GM19023 (cell line): ENCODE results near the gene RYR3.

Source experiments
- ATAC-seq: cut with Tn5 transposase; IDR thresholded peaks from one replicate; pipeline ENCODE4 v1.9.1; 2021; ENCODE audit warnings: mild to moderate bottlenecking, moderate library complexity; ENCODE audit not compliant: unreplicated experiment

RYR3 gene

GRCh38 chr15:33693166-33693800 lies 382.5 kb downstream of the RYR3 start:
- no peak for ATAC-seq

DNA sequence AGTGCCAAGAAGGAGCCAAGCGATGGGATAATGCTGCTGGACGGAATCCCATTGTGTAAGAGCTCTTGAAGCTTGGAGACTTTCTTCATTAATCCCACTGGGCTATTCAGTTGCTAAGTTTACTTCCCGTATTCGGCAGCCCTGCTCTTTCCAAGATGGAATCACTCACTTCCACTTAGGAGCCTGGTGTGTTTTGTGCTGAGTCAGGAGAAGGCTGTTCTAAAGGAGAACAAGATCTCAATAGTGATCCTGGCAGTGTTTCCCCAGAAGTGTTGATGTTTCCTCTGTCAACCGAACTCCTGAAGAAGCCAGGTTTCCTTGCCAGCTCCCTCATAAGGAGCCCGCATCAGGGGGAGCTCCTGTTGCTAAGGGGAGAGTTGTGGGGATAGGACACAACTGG lies 387.4 kb downstream of the RYR3 start:
- ATAC-seq = no peak

DNA sequence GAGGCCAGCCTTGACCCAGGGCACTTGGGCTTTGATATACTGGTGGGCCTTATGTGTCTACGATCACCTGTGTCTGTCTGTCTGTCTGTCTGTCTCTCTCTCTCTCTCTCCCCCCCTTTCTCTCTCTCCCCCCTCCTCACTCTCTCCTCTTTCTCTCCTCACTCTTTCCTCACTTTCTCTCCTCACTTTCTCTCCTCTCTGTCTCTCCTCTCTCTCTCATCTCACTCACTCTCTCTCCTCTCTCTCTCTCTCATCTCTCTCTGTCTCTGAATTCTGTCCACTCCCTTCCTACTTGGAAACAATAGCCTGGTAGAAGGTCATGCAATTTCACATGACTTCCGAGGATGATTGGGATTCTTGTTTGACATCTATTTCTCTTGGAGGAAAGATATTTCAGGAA lies 388.4 kb downstream of the RYR3 start:
- ATAC-seq = no peak

GRCh38 chr15:33699691-33700447 lies 389.1 kb downstream of the RYR3 start:
- no peak for ATAC-seq

GRCh38 chr15:33700695-33701303 lies 390.0 kb downstream of the RYR3 start:
- peak; percentile 91 for ATAC-seq

- ATAC-seq = no peak
These were observed 390.5 kb downstream of the RYR3 start for GRCh38 chr15:33701304-33701696.

DNA sequence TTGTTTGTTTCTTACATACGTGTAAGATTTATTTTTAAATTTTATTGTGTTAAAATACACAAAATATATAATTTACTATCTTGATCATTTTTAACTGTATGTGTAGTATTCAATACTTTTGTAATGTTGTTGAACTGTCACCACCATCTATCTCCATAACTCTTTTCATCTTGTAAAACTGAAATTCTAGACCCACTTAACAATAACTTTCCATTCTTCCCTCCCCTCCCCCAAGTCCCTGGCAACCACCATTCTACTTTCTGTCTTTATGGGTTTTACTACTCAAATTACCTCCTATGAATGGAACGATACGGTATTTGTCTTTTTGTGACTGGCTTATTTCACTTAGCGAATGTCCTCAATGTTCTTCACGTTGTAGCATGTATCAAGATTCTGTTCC lies 395.4 kb downstream of the RYR3 start:
- no peak for ATAC-seq

GRCh38 chr15:33710748-33711147 lies 400.0 kb downstream of the RYR3 start:
- no peak for ATAC-seq

- ATAC-seq = no peak
These were observed 405.3 kb downstream of the RYR3 start for GRCh38 chr15:33716025-33716424.

DNA sequence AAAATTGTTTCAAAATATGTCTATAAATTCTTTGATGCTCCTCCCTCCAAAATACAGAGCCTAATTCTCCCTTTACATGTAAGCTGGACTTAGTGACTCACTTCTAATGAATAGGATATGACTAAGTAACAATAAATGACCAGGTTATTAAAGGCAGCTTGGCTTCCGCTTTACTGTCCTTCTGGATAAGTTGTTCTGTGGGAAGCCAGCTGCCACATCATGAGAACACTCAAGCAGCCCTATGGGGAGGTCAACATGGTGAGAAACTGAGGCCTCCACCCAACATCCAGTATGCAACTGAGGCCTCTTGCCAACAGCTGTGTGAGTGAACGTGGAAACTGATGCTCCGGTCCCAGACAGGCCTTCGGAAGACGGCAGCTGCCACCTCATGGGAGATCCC lies 410.2 kb downstream of the RYR3 start:
- ATAC-seq = no peak

GRCh38 chr15:33722005-33722672 lies 411.4 kb downstream of the RYR3 start:
- ATAC-seq = peak; percentile 85

DNA sequence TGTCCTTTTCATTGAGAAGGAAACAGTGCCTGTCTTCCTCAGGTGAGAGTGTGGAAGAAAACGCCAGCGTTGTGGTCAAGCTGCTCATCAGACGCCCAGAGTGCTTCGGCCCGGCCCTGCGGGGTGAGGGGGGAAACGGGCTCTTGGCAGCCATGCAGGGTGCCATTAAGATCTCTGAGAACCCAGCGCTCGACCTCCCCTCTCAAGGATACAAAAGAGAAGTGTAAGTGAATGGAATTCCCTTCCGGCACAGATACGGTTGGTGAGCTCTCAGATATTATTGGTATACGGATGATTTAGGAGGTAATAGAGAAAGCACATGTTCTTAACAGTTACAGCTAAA lies 411.9 kb downstream of the RYR3 start:
- no peak for ATAC-seq

DNA sequence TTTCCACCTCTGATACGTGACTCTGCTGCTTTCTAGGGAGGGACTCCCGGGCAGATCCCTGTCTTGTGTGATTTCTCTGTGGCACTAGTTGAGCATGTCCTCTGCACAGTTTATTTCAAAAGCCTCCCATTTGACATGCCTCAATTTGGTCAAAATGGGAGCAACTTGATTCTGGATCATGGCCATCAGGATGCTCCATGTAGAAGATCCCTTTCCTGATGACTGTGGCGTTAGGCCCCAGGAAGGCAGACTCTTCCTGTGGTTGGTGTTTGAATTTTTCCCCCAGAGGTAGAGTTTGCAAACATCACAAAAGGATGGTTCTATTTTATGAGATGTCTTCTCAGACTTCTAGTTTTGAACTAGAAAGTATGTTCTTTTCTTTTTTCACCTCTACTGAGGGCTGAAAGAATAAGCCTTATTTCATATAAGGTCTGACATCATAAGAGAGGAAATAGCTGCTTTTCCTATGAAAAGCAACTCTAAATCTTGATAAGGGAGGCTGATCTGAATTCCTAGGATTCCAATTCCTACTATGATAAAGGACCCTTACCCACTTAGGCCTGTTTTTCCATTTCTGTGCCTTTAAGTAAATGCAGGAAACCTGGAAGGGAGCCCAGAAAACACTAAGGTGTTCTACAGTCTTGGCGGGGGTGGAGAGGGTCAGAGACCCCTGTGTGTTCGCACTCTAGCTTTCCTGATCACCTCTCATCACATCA lies 413.7 kb downstream of the RYR3 start:
- ATAC-seq = no peak

DNA sequence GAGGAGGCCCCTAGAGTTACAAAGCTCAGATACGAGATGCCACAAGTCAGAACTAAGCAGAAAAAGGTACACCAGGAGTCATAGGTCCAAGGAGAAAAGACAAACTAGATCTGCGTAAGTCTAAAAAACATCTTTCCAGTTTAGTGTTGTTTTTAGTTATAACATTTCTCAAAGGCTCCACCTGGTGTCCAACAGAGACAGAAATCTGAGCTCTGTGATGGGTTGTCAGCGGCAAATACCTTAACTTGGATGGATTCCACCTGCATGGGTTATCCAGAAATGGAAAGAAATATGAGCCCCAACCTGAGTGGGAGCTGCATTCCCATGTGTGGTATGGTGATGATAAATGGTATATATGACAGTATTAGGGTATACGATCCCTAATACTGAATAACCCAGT lies 418.9 kb downstream of the RYR3 start:
- ATAC-seq = no peak

DNA sequence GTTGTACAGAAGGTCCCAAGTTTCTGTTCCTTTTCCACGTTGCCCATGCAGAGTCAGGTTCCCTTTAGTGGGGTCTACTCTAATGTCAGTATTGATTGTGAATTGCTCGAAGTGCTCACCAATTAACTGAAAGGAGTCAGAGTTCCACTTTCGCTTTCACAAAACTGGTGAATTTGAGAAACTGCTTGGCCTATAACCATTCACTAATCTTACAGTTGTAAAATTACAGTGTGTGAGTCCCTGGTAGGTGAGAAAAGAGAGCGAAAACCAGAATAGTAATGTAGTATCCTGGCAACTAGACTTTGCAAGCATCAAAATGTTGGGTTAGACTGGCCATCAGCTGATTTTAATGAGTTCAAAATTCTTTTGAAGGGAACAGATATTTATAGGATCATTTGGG lies 420.0 kb downstream of the RYR3 start:
- ATAC-seq = no peak

DNA sequence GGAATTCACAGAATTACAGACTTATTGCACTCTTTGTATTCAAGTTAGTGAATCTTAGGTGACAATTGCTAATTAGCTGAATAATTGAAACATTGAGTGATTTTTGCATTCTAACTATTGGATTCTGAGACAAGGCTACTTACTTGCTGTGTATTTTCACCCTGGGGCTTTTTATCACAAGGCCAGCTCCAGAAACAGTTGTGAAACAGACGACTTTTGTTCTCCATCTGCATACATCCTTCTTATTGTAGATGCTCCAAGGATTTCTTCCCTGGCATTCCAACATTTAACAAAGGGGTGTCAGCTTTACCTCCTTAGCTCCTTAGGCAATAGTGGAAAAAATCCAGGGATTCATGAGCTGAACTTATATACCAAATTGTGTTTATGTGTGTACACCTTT lies 424.4 kb downstream of the RYR3 start:
- no peak for ATAC-seq

- peak; percentile 63 for ATAC-seq
These were observed 425.0 kb downstream of the RYR3 start for GRCh38 chr15:33735637-33736247.

GRCh38 chr15:33737687-33738601 lies 427.2 kb downstream of the RYR3 start:
- ATAC-seq = no peak

DNA sequence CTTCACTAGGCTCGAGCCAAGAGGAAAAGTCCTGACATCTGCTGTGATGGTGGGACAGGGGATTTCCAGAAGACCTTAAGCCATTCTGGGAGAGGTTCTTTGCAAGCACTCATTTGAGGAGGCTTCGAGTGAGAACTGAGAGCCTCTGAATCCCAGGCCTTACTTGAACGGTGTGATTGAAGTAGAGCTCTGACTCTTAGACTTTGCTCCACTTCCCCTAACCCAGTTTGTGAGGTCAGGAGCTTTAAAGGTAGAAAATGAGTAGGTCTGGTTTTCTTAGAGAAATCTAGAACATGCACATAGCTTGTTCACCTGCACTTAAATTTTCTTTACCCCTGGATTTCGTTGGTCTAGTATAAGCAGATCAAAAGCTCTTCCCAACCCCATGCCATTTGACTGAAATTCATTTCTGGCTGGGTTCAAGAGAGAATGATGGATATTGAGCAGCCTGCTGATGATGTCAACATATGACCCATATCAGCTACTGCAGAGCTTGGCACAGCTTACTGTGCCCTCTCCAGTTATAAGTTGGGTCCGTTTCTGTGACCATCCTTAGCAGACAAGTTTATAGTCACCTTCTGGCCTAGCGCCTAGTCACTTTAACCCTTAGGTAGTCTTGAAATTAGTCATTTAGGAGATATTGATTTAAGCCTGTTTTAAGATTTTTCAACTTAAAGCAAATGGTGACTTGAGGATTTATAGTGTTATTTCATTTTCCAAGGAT lies 428.3 kb downstream of the RYR3 start:
- no peak for ATAC-seq
